BLaER1 (cell line): Measurements from ENCODE around the gene TUBB2A.
"Not testable (repeated sequence)": the region's sequence is repeated elsewhere in the genome, so short reads cannot be mapped to it uniquely, and the experiment has no call there.

Experiments
- H3K27ac ChIP-seq: shearing (Covaris generic); formaldehyde crosslinking; 2 replicates; pipeline ENCODE4 v1.8.1; 2022
- H3K27me3 ChIP-seq: shearing (Covaris generic); formaldehyde crosslinking; 2 replicates; pipeline ENCODE4 v1.8.1; 2022
- H3K36me3 ChIP-seq: shearing (Covaris generic); formaldehyde crosslinking; 2 replicates; pipeline ENCODE4 v1.8.1; 2022
- H3K4me1 ChIP-seq: shearing (Covaris generic); formaldehyde crosslinking; 2 replicates; pipeline ENCODE4 v1.8.1; 2022
- H3K4me2 ChIP-seq: shearing (Covaris generic); formaldehyde crosslinking; 2 replicates; pipeline ENCODE4 v1.8.1; 2022
- H3K4me3 ChIP-seq: shearing (Covaris generic); formaldehyde crosslinking; 2 replicates; pipeline ENCODE4 v1.8.1; 2022
- H3K9ac ChIP-seq: shearing (Covaris generic); formaldehyde crosslinking; 2 replicates; pipeline ENCODE4 v1.8.1; 2022
- H3K9me3 ChIP-seq: shearing (Covaris generic); formaldehyde crosslinking; 2 replicates; pipeline ENCODE4 v1.8.1; 2022
- H4K20me1 ChIP-seq: shearing (Covaris generic); formaldehyde crosslinking; 2 replicates; pipeline ENCODE4 v1.8.1; 2022
- Cebpa-rat ChIP-seq: shearing (Covaris generic); IDR thresholded peaks from 2 replicates; pipeline ENCODE4 v1.8.1; 2022

TUBB2A gene

DNA sequence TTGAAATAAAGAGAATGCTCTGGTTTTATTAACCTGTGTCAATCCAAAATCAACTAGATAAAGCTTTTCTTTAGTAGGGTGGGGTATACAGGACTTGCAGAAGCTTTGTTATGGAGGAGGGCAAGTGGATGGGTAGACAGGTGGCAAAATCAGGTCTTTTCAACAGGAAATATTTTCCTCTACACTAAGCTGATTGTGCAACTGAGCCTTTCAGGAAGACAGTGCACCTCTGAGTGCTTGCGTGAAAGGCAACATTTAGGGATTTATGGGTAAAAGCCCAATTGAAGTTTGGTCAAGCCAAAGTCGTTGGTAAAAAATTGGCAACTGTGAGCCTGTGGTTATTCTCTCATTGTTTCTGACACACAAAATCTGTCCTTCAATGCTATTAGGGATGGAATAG is 23.8 kb upstream of the TUBB2A start:
- H3K4me3 ChIP-seq = no peak overlapping the region
- H3K9ac ChIP-seq = no peak overlapping the region
- H3K36me3 ChIP-seq = no peaks in the 10 kb centered on the region
- no peaks in the 10 kb centered on the region for H3K9me3 ChIP-seq
- TF ChIP-seq Cebpa-rat = no peak
- H3K4me1 ChIP-seq = peaks cover 3% of the 10 kb centered on the region
- no peaks in the 10 kb centered on the region for H4K20me1 ChIP-seq
- H3K4me2 ChIP-seq = no peak overlapping the region
- H3K27me3 ChIP-seq = no peaks in the 10 kb centered on the region
- H3K27ac ChIP-seq = no peak overlapping the region

DNA sequence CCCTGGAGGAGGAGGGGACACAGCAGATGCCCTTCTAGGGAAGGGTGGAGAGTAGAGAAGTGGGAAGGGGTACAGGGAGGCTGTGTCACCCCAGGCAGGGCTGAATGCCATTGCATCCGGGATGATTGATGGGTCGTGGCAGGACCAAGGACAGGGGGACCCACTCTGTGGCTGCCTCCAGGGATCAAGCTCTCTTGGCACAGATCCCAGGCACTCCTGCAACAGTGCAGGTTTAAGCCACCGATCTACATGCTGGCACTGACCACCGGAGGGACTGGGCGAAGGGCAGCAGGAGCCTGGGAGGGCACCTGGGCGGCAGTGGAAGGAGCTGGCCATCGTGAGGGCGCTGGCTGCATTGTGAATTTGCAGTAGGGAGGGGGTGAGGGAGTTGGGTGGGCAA is 22.6 kb upstream of the TUBB2A start:
- H3K4me3 ChIP-seq, H3K9ac ChIP-seq, H3K4me1 ChIP-seq, H3K4me2 ChIP-seq, H3K27ac ChIP-seq, H3K9me3 ChIP-seq, H3K36me3 ChIP-seq, H4K20me1 ChIP-seq, H3K27me3 ChIP-seq: not testable (repeated sequence)

DNA sequence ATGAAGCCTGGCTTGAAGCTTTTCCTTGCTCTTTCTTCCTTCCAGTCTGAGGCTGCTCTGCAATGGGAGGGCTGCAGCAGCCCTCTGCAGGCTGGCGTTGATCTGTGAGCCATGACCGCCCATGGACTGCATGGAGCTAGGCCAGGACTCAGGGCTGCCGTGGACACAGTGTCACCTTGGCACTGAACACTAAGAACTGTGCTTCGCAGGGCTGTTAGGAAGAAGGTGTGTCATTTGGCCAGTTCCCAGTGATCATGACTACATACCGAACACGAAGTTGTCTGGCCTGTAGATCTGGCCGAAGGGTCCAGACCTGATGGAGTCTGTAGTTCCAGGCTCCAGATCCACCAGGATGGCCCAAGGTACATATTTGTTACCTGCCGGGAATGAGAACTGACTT is 21.3 kb upstream of the TUBB2A start:
- H4K20me1 ChIP-seq, H3K4me3 ChIP-seq, H3K36me3 ChIP-seq, H3K9me3 ChIP-seq, H3K4me2 ChIP-seq, H3K27ac ChIP-seq, H3K4me1 ChIP-seq, H3K27me3 ChIP-seq, H3K9ac ChIP-seq: not testable (repeated sequence)

DNA sequence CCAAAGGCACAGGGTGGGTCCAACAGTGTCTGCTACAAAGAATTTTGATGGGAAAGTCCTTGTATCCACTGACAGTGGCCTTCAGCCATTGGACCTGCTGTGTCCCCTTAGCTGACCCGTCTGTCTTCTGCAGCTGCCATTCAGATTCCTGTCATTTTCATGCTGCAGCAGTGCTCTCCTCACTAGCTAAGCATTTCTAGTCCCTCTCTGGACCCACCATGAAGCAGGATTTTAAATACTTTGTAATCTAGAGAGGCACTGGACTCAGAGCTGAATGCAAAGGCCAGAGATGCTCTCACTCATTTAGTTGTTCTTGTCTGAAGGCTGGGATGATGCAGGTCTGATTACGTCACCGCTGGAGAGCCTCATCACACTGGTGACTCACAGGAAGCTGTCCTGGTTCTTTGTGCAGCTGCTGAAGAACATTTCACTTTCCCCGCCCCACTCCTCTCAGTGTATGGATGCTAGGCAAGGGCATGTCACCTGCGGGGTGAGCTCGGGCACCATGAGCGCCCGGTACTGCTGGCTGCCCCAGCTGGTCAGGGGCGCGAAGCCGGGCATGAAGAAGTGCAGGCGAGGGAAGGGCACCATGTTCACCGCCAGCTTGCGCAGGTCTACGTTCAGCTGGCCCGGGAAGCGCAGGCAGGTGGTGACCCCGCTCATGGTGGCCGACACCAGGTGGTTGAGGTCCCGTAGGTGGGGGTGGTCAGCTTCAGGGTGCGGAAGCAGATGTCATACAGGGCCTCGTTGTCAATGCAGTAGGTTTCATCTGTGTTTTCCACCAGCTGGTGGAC is 19.4 kb upstream of the TUBB2A start:
- TF ChIP-seq Cebpa-rat = no peak

DNA sequence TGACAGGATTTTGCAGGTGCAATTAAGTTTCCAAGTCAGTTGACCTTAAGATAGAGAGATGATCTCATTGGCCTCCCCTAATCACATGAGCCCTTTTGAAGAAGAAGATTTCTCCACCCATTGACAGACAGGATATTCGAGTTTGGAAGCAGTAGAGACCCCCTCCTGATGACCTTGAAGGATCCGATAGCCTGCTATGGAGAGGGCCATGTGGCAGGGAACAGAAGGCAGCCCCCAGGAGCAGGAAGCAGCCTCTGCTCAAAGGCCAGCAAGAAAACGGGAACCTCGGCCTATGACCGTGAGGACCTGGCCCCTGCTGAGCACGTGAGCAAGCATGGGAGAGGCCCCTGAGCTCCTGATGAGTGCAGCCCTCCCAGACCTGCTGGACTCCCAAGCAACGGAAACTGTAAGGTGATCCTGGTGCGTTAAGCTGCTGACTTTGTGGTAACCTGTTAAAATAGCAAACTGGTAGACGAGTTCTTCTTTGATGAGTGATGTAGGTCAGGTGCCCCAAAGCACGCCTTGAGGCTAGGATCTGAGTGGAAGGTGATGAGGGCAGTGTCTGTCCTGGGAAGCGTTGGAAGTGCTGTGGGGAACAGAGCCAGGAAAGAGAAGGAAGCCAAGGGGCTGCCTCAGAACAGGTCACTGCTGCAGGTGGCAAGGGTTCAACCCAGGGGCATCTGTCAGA is 18.5 kb upstream of the TUBB2A start:
- Histone ChIP-seq H3K27ac (no peak overlapping the region), H3K36me3 (no peaks in the 10 kb centered on the region), H4K20me1 (no peaks in the 10 kb centered on the region), H3K9ac (no peak overlapping the region), H3K27me3 (no peaks in the 10 kb centered on the region), H3K4me1 (no peaks in the 10 kb centered on the region), H3K4me3 (no peak overlapping the region), H3K9me3 (peaks cover 2% of the 10 kb centered on the region; the same call in 1 of the 2 replicates), H3K4me2 (no peak overlapping the region)
- no peak for TF ChIP-seq Cebpa-rat

More for the DNA sequence above, 19.4 kb upstream of the TUBB2A start:
- Histone ChIP-seq H3K27me3 (no peaks in the 10 kb centered on the region), H3K9me3 (no peaks in the 10 kb centered on the region), H4K20me1 (no peaks in the 10 kb centered on the region), H3K27ac (no peak overlapping the region), H3K4me1 (no peaks in the 10 kb centered on the region), H3K4me2 (no peak overlapping the region), H3K36me3 (no peaks in the 10 kb centered on the region), H3K4me3 (no peak overlapping the region), H3K9ac (no peak overlapping the region)

DNA sequence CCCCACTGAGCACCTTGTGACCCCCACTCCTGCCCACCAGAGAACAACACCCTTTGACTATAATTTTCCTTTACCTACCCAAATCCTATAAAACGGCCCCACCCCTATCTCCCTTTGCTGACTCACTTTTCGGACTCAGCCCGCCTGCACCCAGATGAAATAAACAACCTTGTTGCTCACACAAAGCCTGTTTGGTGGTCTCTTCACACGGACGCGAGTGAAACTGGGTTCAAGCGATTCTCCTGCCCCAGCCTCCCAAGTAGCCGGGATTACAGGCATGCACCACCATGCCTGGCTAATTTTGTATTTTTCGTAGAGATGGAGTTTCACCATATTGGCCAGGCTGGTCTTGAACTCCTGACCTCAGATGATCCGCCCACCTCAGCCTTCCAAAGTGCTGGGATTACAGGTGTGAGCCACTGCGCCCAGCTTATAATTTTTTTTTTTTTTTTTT is 16.3 kb upstream of the TUBB2A start:
- not testable (repeated sequence) for H3K9ac ChIP-seq, H3K4me3 ChIP-seq, H3K27me3 ChIP-seq, H3K4me2 ChIP-seq, H3K36me3 ChIP-seq, H3K9me3 ChIP-seq, H3K27ac ChIP-seq, H3K4me1 ChIP-seq, H4K20me1 ChIP-seq

DNA sequence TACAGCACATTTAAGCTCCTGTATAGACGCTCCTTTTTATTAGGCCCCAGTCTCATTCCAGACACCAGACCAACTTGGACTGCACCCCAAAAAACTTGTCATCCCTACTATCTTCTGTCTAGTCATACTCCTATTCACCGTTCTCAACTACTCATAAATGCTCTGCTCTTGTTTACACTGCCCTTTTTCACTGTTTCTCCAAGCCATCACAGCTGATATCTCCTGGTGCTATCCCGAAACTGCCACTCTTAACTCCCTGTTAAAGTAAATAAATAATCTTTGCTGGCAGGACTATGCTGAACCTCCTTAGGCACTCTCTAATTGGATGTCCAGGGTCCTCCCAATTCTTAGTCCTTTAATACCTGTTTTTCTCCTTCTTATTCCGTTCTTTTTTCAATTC is 15.4 kb upstream of the TUBB2A start:
- H3K9me3 ChIP-seq, H4K20me1 ChIP-seq, H3K4me3 ChIP-seq, H3K4me2 ChIP-seq, H3K9ac ChIP-seq, H3K36me3 ChIP-seq, H3K27ac ChIP-seq, H3K4me1 ChIP-seq, H3K27me3 ChIP-seq: not testable (repeated sequence)

DNA sequence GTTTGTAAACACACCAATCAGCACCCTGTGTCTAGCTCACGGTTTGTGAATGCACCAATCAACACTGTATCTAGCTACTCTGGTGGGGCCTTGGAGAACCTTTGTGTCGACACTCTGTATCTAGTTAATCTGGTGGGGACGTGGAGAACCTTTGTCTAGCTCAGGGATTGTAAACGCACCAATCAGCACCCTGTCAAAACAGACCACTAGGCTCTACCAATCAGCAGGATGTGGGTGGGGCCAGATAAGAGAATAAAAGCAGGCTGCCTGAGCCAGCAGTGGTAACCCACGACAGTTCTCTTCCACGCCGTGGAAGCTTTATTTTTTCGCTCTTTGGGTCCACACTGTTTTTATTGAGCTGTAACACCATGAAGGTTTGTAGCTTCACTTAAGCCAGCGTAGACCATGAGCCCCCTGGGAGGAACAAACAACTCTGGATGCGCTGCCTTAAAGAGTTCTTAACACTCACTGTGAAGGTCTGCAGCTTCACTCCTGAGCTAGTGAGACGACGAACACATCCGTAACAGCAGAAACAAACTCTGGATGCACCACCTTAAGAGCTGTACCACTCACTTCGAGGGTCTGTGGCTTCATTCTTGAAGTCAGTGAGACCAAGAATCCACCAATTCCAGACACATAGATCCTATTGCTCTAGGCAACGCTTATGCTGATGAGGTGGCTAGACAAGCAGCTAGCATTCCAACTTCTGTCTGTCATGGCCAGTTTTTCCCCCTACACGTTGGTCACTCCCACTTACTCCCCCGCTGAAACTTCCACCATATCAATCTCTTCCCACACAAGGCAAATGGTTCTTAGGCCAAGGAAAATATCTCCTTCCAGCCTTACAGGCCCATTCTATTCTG is 14.2 kb upstream of the TUBB2A start:
- not testable (repeated sequence) for H3K27ac ChIP-seq, H3K4me1 ChIP-seq, H3K9me3 ChIP-seq, H3K4me3 ChIP-seq, H3K36me3 ChIP-seq, H3K9ac ChIP-seq, H3K4me2 ChIP-seq, H3K27me3 ChIP-seq, H4K20me1 ChIP-seq

DNA sequence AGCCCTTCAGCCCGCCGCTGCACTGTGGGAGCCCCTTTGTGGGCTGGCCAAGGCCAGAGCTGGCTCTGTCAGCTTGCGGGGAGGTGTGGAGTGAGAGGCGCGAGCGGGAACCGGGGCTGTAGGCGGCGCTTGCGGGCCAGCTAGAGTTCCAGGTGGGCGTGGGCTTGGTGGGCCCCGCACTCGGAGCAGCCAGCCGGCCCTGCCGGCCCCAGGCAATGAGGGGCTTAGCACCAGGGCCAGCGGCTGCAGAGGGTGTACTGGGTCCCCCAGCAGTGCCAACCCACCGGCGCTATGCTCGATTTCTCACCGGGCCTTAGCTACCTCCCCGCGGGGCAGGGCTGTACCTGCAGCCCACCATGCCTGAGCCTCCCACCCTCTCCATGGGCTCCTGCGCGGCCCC is 13.3 kb upstream of the TUBB2A start:
- H3K4me1 ChIP-seq, H3K9ac ChIP-seq, H3K4me2 ChIP-seq, H4K20me1 ChIP-seq, H3K27me3 ChIP-seq, H3K4me3 ChIP-seq, H3K36me3 ChIP-seq, H3K27ac ChIP-seq, H3K9me3 ChIP-seq: not testable (repeated sequence)

DNA sequence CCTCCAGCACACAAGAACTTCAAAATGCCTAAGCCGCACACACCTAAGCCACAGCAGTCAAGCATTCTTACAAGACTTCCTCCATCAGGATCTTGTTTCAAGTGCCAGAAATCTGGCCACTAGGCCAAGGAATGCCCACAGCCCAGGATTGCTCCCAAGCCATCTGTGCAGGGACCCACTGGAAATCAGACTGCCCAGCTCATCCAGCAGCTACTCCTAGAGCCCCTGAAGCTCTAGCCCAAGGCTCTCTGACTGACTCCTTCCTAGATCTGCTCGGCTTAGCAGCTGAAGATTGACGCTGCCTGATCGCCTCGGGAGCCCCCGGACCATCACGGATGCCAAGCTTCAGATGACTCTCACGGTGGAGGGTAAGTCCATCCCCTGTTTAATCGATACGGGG is 10.7 kb upstream of the TUBB2A start:
- H3K9me3 ChIP-seq, H3K4me3 ChIP-seq, H3K27ac ChIP-seq, H3K4me2 ChIP-seq, H3K36me3 ChIP-seq, H4K20me1 ChIP-seq, H3K27me3 ChIP-seq, H3K9ac ChIP-seq: not testable (repeated sequence)
- H3K4me1 ChIP-seq = peaks cover 21% of the 10 kb centered on the region

DNA sequence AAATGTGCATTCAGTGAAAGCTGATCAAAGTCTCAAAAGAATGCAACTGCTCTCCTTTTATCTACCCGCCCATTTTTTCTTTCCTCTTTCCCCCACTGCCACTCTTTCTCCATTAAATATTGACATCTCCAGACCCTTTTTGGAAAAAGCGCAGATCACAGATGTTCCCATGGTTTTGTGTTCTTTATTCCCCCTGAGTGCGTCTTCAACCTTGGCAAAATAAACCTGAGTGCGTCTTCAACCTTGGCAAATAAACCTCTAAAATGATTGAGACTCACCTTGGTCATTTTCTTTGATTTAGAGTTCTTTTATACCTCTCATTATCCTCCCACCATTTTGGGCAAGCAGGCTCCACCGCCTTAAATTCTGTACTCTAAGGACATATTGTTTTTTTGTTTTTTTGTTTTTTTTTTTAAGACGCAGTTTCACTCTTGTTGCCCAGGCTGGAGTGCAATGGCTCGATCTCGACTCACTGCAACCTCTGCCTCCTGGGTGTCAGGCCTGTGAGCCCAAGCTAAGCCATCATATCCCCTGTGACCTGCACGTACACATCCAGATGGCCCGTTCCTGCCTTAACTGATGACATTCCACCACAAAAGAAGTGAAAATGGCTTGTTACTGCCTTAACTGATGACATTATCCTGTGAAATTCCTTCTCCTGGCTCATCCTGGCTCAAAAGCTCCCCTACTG is 9.3 kb upstream of the TUBB2A start:
- H3K9ac ChIP-seq, H3K4me2 ChIP-seq, H4K20me1 ChIP-seq, H3K9me3 ChIP-seq, H3K36me3 ChIP-seq, H3K27me3 ChIP-seq, H3K4me3 ChIP-seq, H3K27ac ChIP-seq: not testable (repeated sequence)
- H3K4me1 ChIP-seq = peaks cover 26% of the 10 kb centered on the region
